ENCODE measurements around the gene TRIM44. TPM values are rescaled to one million over a fixed set of nuclear protein-coding genes. Genes with fewer than 3 reads are reported as not detected.

Gene TRIM44
- total RNA-seq, 5 donors from 2014 or later (not counting 1 experiment from before 2014, with no cell fraction given), result 39.8 to 58.4 (median 51.7) TPM

DNA sequence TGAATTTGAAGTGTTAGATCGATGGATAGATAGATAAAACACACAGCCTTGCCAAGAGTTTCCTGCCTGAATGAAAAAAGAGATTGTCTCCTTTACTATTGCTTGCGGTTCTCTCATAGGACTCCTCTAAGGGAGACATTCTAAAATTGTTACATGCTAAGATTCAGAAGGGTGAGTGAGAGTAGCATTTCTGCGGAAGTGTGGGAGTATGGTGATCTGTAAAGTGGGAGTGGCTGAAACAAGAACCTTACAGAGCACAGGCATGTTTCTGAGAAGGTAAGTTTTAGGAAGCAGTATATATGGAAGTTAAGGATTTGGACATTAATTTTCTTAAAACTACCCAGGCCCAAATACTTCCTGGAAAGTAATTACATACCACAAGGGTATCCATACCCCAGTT, 139.6 kb downstream of the TRIM44 start:
- ChIA-PET POLR2A (interaction anchor here in 1 of 2 donors (0.6 kb wide), 1 partner anchor 74 kb away, joined by 3 read pairs; no protein-coding TSS in a partner anchor), CTCF (interaction anchor here in 1 of 2 donors (1.0 kb wide), 1 partner anchor 20 kb away, joined by 5 read pairs; no protein-coding TSS in a partner anchor)
- Mint-ChIP-seq H3K27me3 (no peaks in the 10 kb centered on the region), H3K9me3 (no peaks in the 10 kb centered on the region), H3K36me3 (peaks cover 42% of the 10 kb centered on the region), H3K4me1 (peaks cover 0 to 15% (median 11%) of the 10 kb centered on the region in 3 donors), H3K27ac (no peak overlapping the region), H3K4me3 (no peak overlapping the region)
- H3K4me1 ChIP-seq (ENCODE audit: control insufficient read depth in 1 of 2, extremely low read depth in 1 of 2, insufficient read depth in 2 of 2, low read length in 2 of 2), result no peaks in the 10 kb centered on the region
- H3K27ac ChIP-seq (ENCODE audit: low read length), result no peak overlapping the region
- H3K27me3 ChIP-seq (replicated peaks in 1 of 2; ENCODE audit: control insufficient read depth in 2 of 2, extremely low read depth in 1 of 2, insufficient read depth in 2 of 2, low read length in 1 of 2), result no peaks in the 10 kb centered on the region
- peaks cover 0 to 5% of the 10 kb centered on the region in 2 donors for H3K36me3 ChIP-seq (ENCODE audit: control insufficient read depth in 2 of 2, extremely low read depth in 1 of 2, insufficient read depth in 1 of 2, low read length in 1 of 2)
- no CpG with 5 or more reads among the region's 3 CpGs for WGBS (ENCODE audit: insufficient coverage)
- no peak overlapping the region for H3K4me3 ChIP-seq (ENCODE audit: control insufficient read depth in 1 of 2, extremely low read depth in 1 of 2, low read length in 1 of 2)
- no peaks in the 10 kb centered on the region for H3K9me3 ChIP-seq
- DNase-seq (no peak), ATAC-seq (replicated peaks in 1 of 4) (no peak)

DNA sequence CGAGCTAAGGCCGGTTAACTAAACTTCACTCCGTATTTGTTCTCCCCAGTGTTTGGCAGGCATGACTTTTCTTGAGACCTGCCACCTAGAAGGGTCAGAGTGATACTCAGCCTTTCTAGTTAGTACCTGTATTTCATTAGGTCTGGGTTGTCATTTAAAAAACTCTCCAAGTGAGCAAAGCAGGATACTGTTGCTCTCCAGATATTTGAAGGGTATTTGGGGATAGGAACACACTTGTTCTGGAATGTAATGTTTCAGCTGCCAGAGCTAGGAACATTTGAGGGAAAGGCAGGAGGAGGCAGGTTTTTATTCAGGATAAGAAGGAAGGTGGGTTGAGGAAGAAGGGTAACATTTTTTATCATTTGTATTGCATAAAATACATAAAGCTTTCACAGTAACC, 140.1 kb downstream of the TRIM44 start:
- Histone ChIP-seq H3K4me1 (ENCODE audit: control insufficient read depth in 1 of 2, extremely low read depth in 1 of 2, insufficient read depth in 2 of 2, low read length in 2 of 2) (no peaks in the 10 kb centered on the region), H3K27me3 (replicated peaks in 1 of 2; ENCODE audit: control insufficient read depth in 2 of 2, extremely low read depth in 1 of 2, insufficient read depth in 2 of 2, low read length in 1 of 2) (no peaks in the 10 kb centered on the region), H3K4me3 (ENCODE audit: control insufficient read depth in 1 of 2, extremely low read depth in 1 of 2, low read length in 1 of 2) (no peak overlapping the region), H3K36me3 (ENCODE audit: control insufficient read depth in 2 of 2, extremely low read depth in 1 of 2, insufficient read depth in 1 of 2, low read length in 1 of 2) (peaks cover 0 to 5% of the 10 kb centered on the region in 2 donors), H3K9me3 (no peaks in the 10 kb centered on the region), H3K27ac (ENCODE audit: low read length) (no peak overlapping the region)
- POLR2A ChIA-PET, result no interaction called here
- no peaks in the 10 kb centered on the region for H3K27me3 Mint-ChIP-seq
- 100% methylated on average over 1 of the region's 3 CpGs for WGBS (ENCODE audit: insufficient coverage)
- no peak overlapping the region for H3K4me3 Mint-ChIP-seq
- peaks cover 0 to 11% (median 11%) of the 10 kb centered on the region in 3 donors for H3K4me1 Mint-ChIP-seq
- DNase-seq (no peak), ATAC-seq (replicated peaks in 1 of 4) (no peak)
- no peak overlapping the region for H3K27ac Mint-ChIP-seq
- CTCF ChIA-PET, result no interaction called here
- H3K9me3 Mint-ChIP-seq, result no peaks in the 10 kb centered on the region
- H3K36me3 Mint-ChIP-seq, result peaks cover 41% of the 10 kb centered on the region

GRCh38 chr11:35803115-35803514, 140.5 kb downstream of the TRIM44 start:
- no peaks in the 10 kb centered on the region for H3K27me3 ChIP-seq (replicated peaks in 1 of 2; ENCODE audit: control insufficient read depth in 2 of 2, extremely low read depth in 1 of 2, insufficient read depth in 2 of 2, low read length in 1 of 2)
- Mint-ChIP-seq H3K4me1 (peaks cover 0 to 11% (median 8%) of the 10 kb centered on the region in 3 donors), H3K9me3 (no peaks in the 10 kb centered on the region), H3K27me3 (no peaks in the 10 kb centered on the region), H3K36me3 (peaks cover 37% of the 10 kb centered on the region), H3K27ac (no peak overlapping the region), H3K4me3 (no peak overlapping the region)
- no peak for DNase-seq
- WGBS (ENCODE audit: insufficient coverage), result 100% methylated on average over 1 of the region's 3 CpGs
- H3K4me1 ChIP-seq (ENCODE audit: control insufficient read depth in 1 of 2, extremely low read depth in 1 of 2, insufficient read depth in 2 of 2, low read length in 2 of 2), result no peaks in the 10 kb centered on the region
- no peak overlapping the region for H3K4me3 ChIP-seq (ENCODE audit: control insufficient read depth in 1 of 2, extremely low read depth in 1 of 2, low read length in 1 of 2)
- H3K9me3 ChIP-seq, result no peaks in the 10 kb centered on the region
- H3K36me3 ChIP-seq (ENCODE audit: control insufficient read depth in 2 of 2, extremely low read depth in 1 of 2, insufficient read depth in 1 of 2, low read length in 1 of 2), result peaks cover 0 to 5% of the 10 kb centered on the region in 2 donors
- ATAC-seq (replicated peaks in 1 of 4), result no peak
- ChIA-PET POLR2A (no interaction called here), CTCF (interaction anchor here in 1 of 2 donors (0.7 kb wide), 1 partner anchor 23 kb away, joined by 5 read pairs; no protein-coding TSS in a partner anchor)
- H3K27ac ChIP-seq (ENCODE audit: low read length), result no peak overlapping the region

- ATAC-seq (replicated peaks in 1 of 4) (no peak), DNase-seq (no peak)
- Histone ChIP-seq H3K27me3 (replicated peaks in 1 of 2; ENCODE audit: control insufficient read depth in 2 of 2, extremely low read depth in 1 of 2, insufficient read depth in 2 of 2, low read length in 1 of 2) (no peaks in the 10 kb centered on the region), H3K4me1 (ENCODE audit: control insufficient read depth in 1 of 2, extremely low read depth in 1 of 2, insufficient read depth in 2 of 2, low read length in 2 of 2) (no peaks in the 10 kb centered on the region), H3K4me3 (ENCODE audit: control insufficient read depth in 1 of 2, extremely low read depth in 1 of 2, low read length in 1 of 2) (no peak overlapping the region), H3K36me3 (ENCODE audit: control insufficient read depth in 2 of 2, extremely low read depth in 1 of 2, insufficient read depth in 1 of 2, low read length in 1 of 2) (peaks cover 0 to 9% of the 10 kb centered on the region in 2 donors), H3K27ac (ENCODE audit: low read length) (no peak overlapping the region), H3K9me3 (no peaks in the 10 kb centered on the region)
- CTCF ChIA-PET, result no interaction called here
- Mint-ChIP-seq H3K4me1 (peaks cover 0 to 11% (median 7%) of the 10 kb centered on the region in 3 donors), H3K36me3 (peaks cover 37% of the 10 kb centered on the region), H3K27me3 (no peaks in the 10 kb centered on the region), H3K27ac (no peak overlapping the region), H3K9me3 (no peaks in the 10 kb centered on the region), H3K4me3 (no peak overlapping the region)
- 100% methylated on average over 2 of the region's 3 CpGs for WGBS (ENCODE audit: insufficient coverage)
- POLR2A ChIA-PET, result interaction anchor here in 1 of 2 donors (0.6 kb wide), 1 partner anchor 355 kb away, joined by 16 read pairs; no protein-coding TSS in a partner anchor
These were observed 142.0 kb downstream of the TRIM44 start for GRCh38 chr11:35804451-35805040.

DNA sequence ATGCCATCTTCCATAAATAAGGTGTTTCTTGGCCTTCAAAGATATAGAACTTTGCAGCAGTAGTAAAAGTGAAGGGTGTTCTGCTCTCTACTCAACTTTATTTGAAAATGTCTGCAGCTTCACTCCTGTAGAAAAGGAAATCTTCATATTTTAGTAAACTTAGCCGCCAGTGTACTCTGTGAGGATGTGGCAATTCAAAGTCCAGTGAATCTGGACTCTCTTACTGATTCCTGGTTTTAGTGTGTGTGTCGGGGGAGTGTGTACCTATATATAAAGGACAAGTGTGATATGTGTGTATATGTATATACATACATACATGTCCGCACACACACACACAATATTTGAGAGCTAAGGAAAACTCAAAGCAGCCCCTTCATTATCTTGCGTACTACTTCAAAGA, 147.0 kb downstream of the TRIM44 start:
- H3K27ac Mint-ChIP-seq, result no peak overlapping the region
- H3K4me3 ChIP-seq (ENCODE audit: control insufficient read depth in 1 of 2, extremely low read depth in 1 of 2, low read length in 1 of 2), result no peak overlapping the region
- H3K27me3 Mint-ChIP-seq, result no peaks in the 10 kb centered on the region
- no peaks in the 10 kb centered on the region for H3K9me3 ChIP-seq
- peaks cover 61% of the 10 kb centered on the region for H3K36me3 Mint-ChIP-seq
- H3K36me3 ChIP-seq (ENCODE audit: control insufficient read depth in 2 of 2, extremely low read depth in 1 of 2, insufficient read depth in 1 of 2, low read length in 1 of 2), result peaks cover 0 to 12% of the 10 kb centered on the region in 2 donors
- ChIA-PET CTCF (interaction anchor here in 1 of 2 donors (1.1 to 1.5 kb wide), 2 partner anchors 13 to 14 kb away, joined by 3 to 4 read pairs; no protein-coding TSS in a partner anchor), POLR2A (no interaction called here)
- no peaks in the 10 kb centered on the region for H3K27me3 ChIP-seq (replicated peaks in 1 of 2; ENCODE audit: control insufficient read depth in 2 of 2, extremely low read depth in 1 of 2, insufficient read depth in 2 of 2, low read length in 1 of 2)
- no peak overlapping the region for H3K4me3 Mint-ChIP-seq
- no CpG with 5 or more reads among the region's 4 CpGs for WGBS (ENCODE audit: insufficient coverage)
- no peaks in the 10 kb centered on the region for H3K4me1 ChIP-seq (ENCODE audit: control insufficient read depth in 1 of 2, extremely low read depth in 1 of 2, insufficient read depth in 2 of 2, low read length in 2 of 2)
- H3K27ac ChIP-seq (ENCODE audit: low read length), result no peak overlapping the region
- no peaks in the 10 kb centered on the region for H3K9me3 Mint-ChIP-seq
- no peak for DNase-seq
- H3K4me1 Mint-ChIP-seq, result no peaks in the 10 kb centered on the region
- no peak for ATAC-seq (replicated peaks in 1 of 4)

- 100% methylated on average over 1 of the region's 2 CpGs for WGBS (ENCODE audit: insufficient coverage)
- Mint-ChIP-seq H3K4me1 (no peaks in the 10 kb centered on the region), H3K27me3 (no peaks in the 10 kb centered on the region), H3K36me3 (peaks cover 60% of the 10 kb centered on the region), H3K27ac (no peak overlapping the region), H3K9me3 (no peaks in the 10 kb centered on the region), H3K4me3 (no peak overlapping the region)
- Histone ChIP-seq H3K36me3 (ENCODE audit: control insufficient read depth in 2 of 2, extremely low read depth in 1 of 2, insufficient read depth in 1 of 2, low read length in 1 of 2) (peaks cover 0 to 12% of the 10 kb centered on the region in 2 donors), H3K27me3 (replicated peaks in 1 of 2; ENCODE audit: control insufficient read depth in 2 of 2, extremely low read depth in 1 of 2, insufficient read depth in 2 of 2, low read length in 1 of 2) (no peaks in the 10 kb centered on the region), H3K27ac (ENCODE audit: low read length) (no peak overlapping the region), H3K4me1 (ENCODE audit: control insufficient read depth in 1 of 2, extremely low read depth in 1 of 2, insufficient read depth in 2 of 2, low read length in 2 of 2) (no peaks in the 10 kb centered on the region), H3K9me3 (no peaks in the 10 kb centered on the region), H3K4me3 (ENCODE audit: control insufficient read depth in 1 of 2, extremely low read depth in 1 of 2, low read length in 1 of 2) (no peak overlapping the region)
- DNase-seq, result no peak
- CTCF ChIA-PET, result interaction anchor here in 1 of 2 donors (1.1 to 1.5 kb wide), 2 partner anchors 12 to 14 kb away, joined by 3 to 4 read pairs; no protein-coding TSS in a partner anchor
- POLR2A ChIA-PET, result no interaction called here
- ATAC-seq (replicated peaks in 1 of 4), result no peak
These were observed 147.6 kb downstream of the TRIM44 start for GRCh38 chr11:35810045-35810645.

Measured in T-cell (primary cell).